Epithelial cell of esophagus (primary cell): ENCODE results near the gene ELMO1.

Source experiments
- DNase-seq: peaks from one replicate; pipeline ENCODE4 v3.0.0; 2010; ENCODE audit warnings: low read depth
- H3K4me3 ChIP-seq: 2 replicates; pipeline ENCODE4 v1.5.1; 2011; ENCODE audit warnings: mild to moderate bottlenecking, low read length, control low read depth
- CTCF ChIP-seq: IDR thresholded peaks from 2 replicates; pipeline ENCODE4 v1.5.1; 2011; ENCODE audit warnings: low read depth, mild to moderate bottlenecking, low read length, control low read depth, inconsistent platforms; ENCODE audit not compliant: insufficient read depth; ENCODE audit errors: missing control alignments

ELMO1 gene

DNA sequence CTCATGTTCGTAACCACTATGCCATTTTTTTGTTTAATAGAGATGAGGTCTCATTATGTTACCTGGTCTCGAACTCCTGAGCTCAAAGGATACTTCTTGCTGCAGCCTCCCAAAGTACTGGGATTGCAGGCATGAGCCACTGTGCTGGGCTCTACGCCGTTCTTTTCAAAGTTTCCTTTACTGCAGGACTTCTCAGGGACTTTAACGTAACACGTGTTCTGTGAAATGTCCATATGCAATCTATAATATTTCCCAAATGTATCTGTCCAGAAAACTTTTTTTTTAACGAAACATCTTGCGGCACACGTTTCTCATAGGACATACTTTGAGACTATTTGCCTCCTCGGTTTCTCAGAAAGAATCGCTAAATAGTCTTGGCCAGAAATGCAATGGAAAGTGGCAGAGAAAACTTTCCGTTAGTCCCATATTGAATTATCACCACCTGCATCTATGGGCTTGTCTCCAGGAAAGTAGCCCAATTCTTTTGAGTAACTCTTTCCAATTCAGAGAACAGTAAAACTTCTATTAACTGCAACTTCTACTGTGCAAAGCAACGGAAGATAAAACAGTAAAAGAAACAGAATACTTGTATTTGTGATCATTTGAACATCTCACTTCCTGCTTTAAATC is 96.3 kb downstream of the ELMO1 start:
- H3K4me3 ChIP-seq = no peak overlapping the region
- DNase-seq = no peak
- TF ChIP-seq CTCF = no peak

DNA sequence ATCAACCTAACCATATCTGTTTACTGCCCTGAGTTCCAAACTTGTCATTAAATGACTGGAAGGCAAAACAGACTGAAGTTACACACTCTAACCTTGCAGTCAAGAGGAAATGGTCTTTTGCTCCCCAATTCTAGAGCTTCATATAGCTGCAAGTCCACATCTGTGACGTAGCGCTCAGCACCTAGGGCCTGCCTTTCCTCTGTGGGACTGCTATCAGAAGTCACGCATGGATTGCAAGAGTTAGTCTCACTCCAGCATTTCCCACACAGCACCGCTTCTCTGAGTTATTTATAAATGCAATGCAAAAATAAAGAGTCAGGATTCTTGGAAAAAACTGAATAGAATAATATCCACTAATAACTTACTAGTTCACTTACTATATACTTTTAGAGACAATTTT is 96.9 kb downstream of the ELMO1 start:
- no peak overlapping the region for H3K4me3 ChIP-seq
- no peak for DNase-seq
- TF ChIP-seq CTCF = no peak

DNA sequence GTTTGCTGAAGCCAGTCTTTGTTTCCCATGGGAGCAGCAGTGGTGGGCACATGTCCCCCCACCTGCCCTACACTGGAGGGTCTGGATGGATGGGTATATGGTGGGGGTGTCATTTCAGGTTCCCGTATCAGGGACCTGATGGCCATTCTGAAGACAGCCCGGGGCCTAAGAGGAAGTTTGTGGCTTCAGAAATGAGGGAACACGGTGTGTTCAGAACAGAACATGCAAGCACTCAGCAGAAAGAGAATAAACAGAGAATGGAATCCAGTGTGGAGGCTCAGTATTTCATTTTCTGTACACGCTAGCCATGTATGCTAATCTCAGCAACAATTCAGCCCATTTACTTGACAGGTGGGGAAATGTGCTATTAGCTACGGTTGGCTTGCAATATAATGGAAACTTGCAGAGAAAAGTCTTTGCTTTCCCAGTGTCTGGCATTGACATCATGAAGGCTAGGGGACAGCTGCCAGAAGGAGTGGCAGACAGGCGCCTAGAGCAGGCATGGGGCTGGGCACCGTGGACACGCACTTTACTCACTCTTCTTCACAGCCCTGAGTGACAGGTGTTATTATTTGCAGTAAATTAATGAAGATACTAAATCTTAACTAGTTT is 98.6 kb downstream of the ELMO1 start:
- no peak for DNase-seq
- TF ChIP-seq CTCF = no peak
- H3K4me3 ChIP-seq = no peak overlapping the region

DNA sequence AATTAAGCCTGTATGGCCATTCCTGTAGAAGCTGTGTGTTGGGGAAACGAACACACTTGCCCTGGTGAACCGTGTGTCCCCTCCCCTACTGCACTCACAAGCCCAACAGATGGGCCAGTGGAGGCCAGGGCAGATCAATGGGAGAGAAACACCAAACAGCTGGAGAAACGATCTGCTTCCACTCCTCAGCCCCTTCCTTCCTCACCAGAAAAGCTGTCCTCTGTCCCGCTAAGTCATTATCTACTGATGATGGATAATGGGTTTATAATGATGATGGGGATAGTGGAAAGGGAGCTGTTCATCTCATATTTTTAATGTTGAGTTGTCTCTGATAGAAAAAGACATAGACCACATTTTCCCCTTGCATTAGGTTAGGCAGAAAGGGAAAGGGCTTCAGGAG is 99.7 kb downstream of the ELMO1 start:
- no peak overlapping the region for H3K4me3 ChIP-seq
- no peak for TF ChIP-seq CTCF

DNA sequence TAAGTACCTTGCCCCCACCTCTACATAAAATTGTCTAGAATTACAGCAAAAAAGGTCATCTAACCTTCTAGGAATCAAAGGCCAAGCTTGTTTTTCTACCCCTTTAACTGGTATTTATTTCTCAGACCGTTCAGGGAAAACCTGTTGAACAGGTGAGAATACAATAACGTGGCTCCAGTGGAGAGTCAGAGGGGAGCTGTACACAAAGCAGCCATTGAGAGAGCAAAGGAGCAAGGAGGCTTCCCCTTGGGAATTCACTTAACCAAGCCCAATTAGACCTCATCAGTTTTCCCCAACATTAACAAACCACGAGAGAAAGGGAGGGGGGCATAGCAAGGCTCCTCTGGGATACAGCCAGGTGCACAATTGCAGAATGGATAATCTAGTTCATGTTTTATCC is 101.9 kb downstream of the ELMO1 start:
- no peak overlapping the region for H3K4me3 ChIP-seq
- TF ChIP-seq CTCF = no peak
- no peak for DNase-seq

More for the DNA sequence above, 99.7 kb downstream of the ELMO1 start:
- no peak for DNase-seq

DNA sequence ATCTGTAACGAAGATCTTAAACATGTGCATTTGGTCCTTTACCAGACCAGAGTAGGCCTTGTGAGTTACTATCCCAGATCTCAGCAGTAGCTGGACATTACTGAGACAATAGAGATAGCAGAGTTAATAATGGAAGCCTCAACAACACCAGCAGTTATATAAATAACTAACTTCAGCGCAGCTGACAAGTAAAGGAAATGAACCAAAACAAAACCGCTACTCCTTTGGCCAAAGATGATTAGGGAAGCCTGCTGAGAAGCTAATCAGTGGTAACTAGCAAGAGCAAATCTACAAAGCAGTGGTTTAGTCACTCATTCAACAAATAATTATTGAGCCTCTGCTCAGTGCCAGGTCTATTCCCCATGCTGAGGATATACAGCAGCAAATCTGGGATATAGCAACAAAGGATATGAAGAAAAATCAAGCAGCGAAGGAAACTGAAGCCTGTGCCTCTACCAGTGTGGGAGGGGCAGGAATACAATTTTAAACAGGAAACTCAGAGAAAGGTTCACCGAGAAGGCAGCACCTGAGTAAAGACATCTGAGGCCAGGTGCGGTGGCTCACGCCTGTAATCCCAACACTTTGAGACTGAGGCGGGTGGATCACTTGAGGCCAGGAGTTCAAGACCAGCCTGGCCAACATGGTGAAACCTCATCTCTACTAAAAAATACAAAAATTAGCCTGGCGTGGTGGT is 103.6 kb downstream of the ELMO1 start:
- DNase-seq = no peak
- no peak overlapping the region for H3K4me3 ChIP-seq
- TF ChIP-seq CTCF = no peak
